Stimulated activated CD4-positive, alpha-beta T cell treated with anti-CD3 and anti-CD28 coated beads, Interleukin-12 subunit alpha, Interleukin-12 subunit beta, amount 100 ng/mL, for 48 hours (primary cell): ENCODE data around the gene CYP2C9.

Experiments used
- DNase-seq, 3 donors: peaks; one replicate each; pipeline ENCODE4 v3.0.0-alpha.2; 2020; ENCODE audit warnings: low read depth in 2 of 3, low spot score in 1 of 3

The CYP2C9 gene

DNA sequence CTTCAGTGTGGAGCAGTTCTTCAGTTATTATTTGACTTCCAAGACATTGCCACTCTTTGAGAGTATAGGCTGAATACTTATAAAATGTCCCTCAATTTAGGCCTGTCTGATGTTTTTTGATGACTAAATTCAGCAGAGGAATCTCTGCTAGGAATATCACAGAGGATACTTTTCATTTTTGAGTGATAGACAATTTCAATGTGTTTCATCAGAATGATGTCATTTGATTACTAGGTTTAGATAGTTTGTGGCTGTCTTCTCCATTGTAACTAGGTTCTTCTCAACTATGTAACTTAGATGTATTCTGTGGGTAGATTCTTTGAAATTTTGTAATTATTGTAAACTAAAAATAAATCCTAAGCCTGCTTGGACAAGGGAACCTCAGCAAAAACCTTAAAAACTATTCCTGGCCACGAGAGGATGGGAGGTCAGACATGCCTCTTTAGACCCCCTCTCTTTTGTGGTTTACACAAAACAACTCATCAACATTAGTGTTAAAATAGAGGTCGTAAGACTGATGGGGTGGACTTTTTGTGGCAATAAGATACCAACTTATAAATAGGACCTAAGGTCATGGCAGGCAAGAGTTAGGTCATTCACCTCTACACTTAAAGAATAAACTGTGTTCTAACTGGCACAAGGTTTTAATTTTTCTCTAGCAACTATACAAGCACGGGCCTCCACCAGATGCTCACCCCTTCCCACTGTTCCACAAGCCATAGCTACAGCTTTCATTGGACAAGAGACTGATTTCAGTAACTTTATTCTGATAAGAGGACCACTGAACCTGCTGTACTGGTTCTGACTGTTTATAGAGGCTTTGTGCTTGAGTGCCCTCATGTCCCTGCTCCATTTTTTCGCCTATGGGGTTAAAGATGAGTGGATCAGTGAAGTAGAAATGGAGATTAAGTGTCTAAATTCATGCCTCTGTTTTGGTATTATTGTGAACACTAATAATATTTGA lies 97.2 kb downstream of the CYP2C9 start:
- no peak for DNase-seq

DNA sequence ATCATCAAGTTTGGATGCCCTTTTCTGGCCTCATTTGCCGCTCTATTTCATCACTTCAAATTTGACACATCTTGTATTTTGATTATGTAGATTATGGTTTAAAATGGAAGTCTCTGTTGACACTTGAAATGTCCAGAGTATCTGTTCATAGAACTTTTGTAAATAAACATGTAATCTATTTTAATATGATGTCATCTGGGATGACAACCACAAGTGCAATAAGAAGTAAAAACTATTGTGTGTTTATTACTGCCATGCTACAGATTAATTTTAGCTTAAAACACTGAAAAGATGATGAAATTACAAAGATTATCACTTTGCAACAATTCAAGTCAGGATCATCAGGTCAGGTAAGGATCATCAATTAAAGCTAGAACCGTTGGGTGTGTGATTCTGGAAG lies 100.8 kb downstream of the CYP2C9 start:
- no peak for DNase-seq
